SU-DHL-6 (cell line): ENCODE results near the gene NEK4.

Experiments
- H2AFZ ChIP-seq: fragments of 200-600 bp; sonication (generic); 2 replicates; pipeline ENCODE4 v1.6.1; 2014; ENCODE audit warnings: low read depth, mild to moderate bottlenecking, moderate library complexity, mixed read lengths, antibody characterized with exemption, low read length; ENCODE audit not compliant: severe bottlenecking
- H3F3A ChIP-seq: fragments of 200-600 bp; shearing (Covaris generic); 2 replicates; pipeline ENCODE4 v1.6.0; 2016; ENCODE audit warnings: antibody characterized with exemption, mild to moderate bottlenecking; ENCODE audit not compliant: insufficient read depth
- H3K27ac ChIP-seq: fragments of 200-600 bp; sonication (generic); 2 replicates; pipeline ENCODE4 v1.5.1; 2016; ENCODE audit warnings: low read depth, mild to moderate bottlenecking, low read length, moderate library complexity, mixed read lengths
- H3K27me3 ChIP-seq: fragments of 200-600 bp; sonication (generic), shearing (Covaris generic); 2 replicates; pipeline ENCODE4 v1.6.0; 2014; ENCODE audit warnings: mild to moderate bottlenecking, low read length
- H3K36me3 ChIP-seq: fragments of 200-600 bp; sonication (generic); 2 replicates; pipeline ENCODE4 v1.6.1; 2014; ENCODE audit warnings: mild to moderate bottlenecking, low read length, mixed read lengths
- H3K4me2 ChIP-seq: fragments of 300-600, 200-600 bp; shearing (Covaris generic), sonication (generic); 2 replicates; pipeline ENCODE4 v1.6.0; 2014; ENCODE audit warnings: low read length, low read depth, mild to moderate bottlenecking; ENCODE audit not compliant: poor library complexity, severe bottlenecking
- H3K4me3 ChIP-seq: fragments of 200-600 bp; sonication (generic); 2 replicates; pipeline ENCODE4 v1.5.1; 2014; ENCODE audit warnings: antibody characterized with exemption, low read length, mild to moderate bottlenecking, mixed read lengths; ENCODE audit not compliant: insufficient read depth, poor library complexity, severe bottlenecking
- H3K79me2 ChIP-seq: fragments of 200-600 bp; sonication (generic); 2 replicates; pipeline ENCODE4 v1.6.1; 2014; ENCODE audit warnings: mild to moderate bottlenecking, low read length, moderate library complexity; ENCODE audit not compliant: insufficient read depth
- H3K9ac ChIP-seq: fragments of 200-600 bp; sonication (generic); 2 replicates; pipeline ENCODE4 v1.7.0; 2014; ENCODE audit warnings: mild to moderate bottlenecking, low read length
- H3K9me2 ChIP-seq: fragments of 200-600 bp; sonication (generic); replicated peaks from 2 replicates; pipeline ENCODE4 v1.6.1; 2014; ENCODE audit warnings: low read length; ENCODE audit not compliant: insufficient read depth
- H3K9me3 ChIP-seq: fragments of 200-600 bp; sonication (generic); 2 replicates; pipeline ENCODE4 v1.6.1; 2014; ENCODE audit warnings: low read length, mixed read lengths; ENCODE audit not compliant: insufficient read depth
- H4K20me1 ChIP-seq: fragments of 200-600 bp; sonication (generic); 2 replicates; pipeline ENCODE4 v1.6.1; 2014; ENCODE audit warnings: low read depth, mild to moderate bottlenecking, antibody characterized with exemption, low read length, moderate library complexity, mixed read lengths
- CTCF ChIP-seq: fragments of 200-600 bp; sonication (generic); IDR thresholded peaks from one replicate; pipeline ENCODE4 v1.5.1; 2017; ENCODE audit warnings: antibody characterized with exemption, mild to moderate bottlenecking, low read length, moderate library complexity; ENCODE audit not compliant: insufficient read depth, poor library complexity, severe bottlenecking
- EZH2phosphoT487 ChIP-seq: fragments of 200-600 bp; sonication (generic), shearing (Covaris generic); conservative IDR thresholded peaks from 2 replicates; pipeline ENCODE4 v1.6.1; 2018; ENCODE audit warnings: mild to moderate bottlenecking, antibody characterized with exemption, low read length, moderate library complexity, mixed read lengths

Gene NEK4

DNA sequence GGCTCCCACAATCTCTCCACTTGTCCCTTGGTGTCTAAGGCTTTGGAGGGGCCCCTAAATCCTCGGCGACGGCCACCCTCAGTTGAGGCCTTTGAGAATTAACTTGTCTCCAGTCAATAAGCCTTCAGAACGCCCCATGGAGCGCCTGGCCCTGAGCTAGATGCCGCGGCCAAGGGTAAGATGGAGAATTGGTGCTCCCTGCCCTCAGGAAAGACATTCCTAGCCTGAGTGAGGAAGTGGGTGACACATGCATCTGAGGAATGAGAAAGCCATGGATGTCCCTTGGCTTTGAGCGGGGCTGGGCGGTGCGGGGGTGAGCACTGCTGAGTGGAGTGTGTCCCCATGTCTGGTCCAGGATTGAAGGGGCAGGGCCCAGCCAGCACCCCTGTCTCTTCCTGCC is 46.5 kb upstream of the NEK4 start:
- Histone ChIP-seq H3K9me2 (no peaks in the 10 kb centered on the region), H3F3A (no peaks in the 10 kb centered on the region), H3K79me2 (no peaks in the 10 kb centered on the region), H3K27ac (no peak overlapping the region), H3K4me3 (no peak overlapping the region), H4K20me1 (no peaks in the 10 kb centered on the region), H3K4me2 (no peak overlapping the region), H2AFZ (no peak overlapping the region), H3K27me3 (no peaks in the 10 kb centered on the region), H3K9me3 (no peaks in the 10 kb centered on the region), H3K9ac (no peak overlapping the region), H3K36me3 (no peaks in the 10 kb centered on the region)
- no peak for TF ChIP-seq CTCF
- TF ChIP-seq EZH2phosphoT487: no peak

DNA sequence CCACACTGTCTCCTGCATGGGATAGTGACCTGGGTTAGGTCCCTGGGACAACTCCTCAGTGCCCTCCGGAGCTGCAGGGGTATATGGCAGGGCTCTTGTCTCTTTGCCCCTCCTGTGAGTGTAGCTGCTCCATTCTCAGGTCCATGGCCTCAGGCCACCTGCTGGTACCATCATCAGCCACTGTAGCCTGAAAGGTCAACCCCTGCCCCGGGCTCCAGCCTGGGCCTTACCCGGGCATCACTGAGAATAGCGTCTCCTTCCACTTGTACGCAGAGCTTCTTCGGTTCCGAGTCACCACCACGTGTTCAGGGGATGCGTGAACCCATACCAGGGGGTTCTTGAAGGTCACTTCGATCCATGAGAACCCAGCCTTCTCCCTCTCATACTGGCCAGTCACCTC is 45.9 kb upstream of the NEK4 start:
- Histone ChIP-seq H3K4me2 (no peak overlapping the region), H3F3A (no peaks in the 10 kb centered on the region), H3K9ac (no peak overlapping the region), H3K4me3 (no peak overlapping the region), H4K20me1 (no peaks in the 10 kb centered on the region), H2AFZ (no peak overlapping the region), H3K9me2 (no peaks in the 10 kb centered on the region), H3K9me3 (no peaks in the 10 kb centered on the region), H3K27ac (no peak overlapping the region), H3K36me3 (no peaks in the 10 kb centered on the region), H3K79me2 (no peaks in the 10 kb centered on the region), H3K27me3 (no peaks in the 10 kb centered on the region)
- TF ChIP-seq EZH2phosphoT487 (no peak), CTCF (no peak)

DNA sequence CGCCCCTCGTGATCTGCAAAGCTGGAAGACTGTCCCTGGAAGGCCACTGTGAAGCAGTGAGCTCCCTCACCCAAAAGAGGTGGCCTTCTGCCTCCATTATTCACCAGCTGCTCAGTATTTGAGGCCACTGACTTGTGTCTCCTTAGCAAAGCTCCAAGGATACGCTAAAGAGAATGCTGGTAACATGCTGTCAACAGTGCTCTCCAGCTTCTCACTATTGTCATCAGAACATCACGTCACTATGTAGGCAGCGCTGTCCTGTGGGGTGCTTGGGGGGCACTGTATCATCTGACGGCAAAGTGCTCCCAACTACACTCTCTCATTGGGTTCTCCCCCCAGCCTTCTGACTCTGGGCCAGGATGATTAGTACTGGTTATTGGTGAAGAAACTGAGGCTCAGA is 45.5 kb upstream of the NEK4 start:
- Histone ChIP-seq H3F3A (no peaks in the 10 kb centered on the region), H3K9me3 (no peaks in the 10 kb centered on the region), H3K36me3 (no peaks in the 10 kb centered on the region)

More for the DNA sequence above, 45.5 kb upstream of the NEK4 start:
- H3K27me3 ChIP-seq: no peaks in the 10 kb centered on the region
- H3K79me2 ChIP-seq: no peaks in the 10 kb centered on the region
- H3K9ac ChIP-seq: no peak overlapping the region
- TF ChIP-seq CTCF: no peak
- no peak for TF ChIP-seq EZH2phosphoT487
- no peaks in the 10 kb centered on the region for H4K20me1 ChIP-seq
- H3K27ac ChIP-seq: no peak overlapping the region
- no peak overlapping the region for H3K4me2 ChIP-seq
- no peak overlapping the region for H2AFZ ChIP-seq
- no peak overlapping the region for H3K4me3 ChIP-seq
- no peaks in the 10 kb centered on the region for H3K9me2 ChIP-seq
